HuH-7 (cell line): ENCODE measurements around the gene KCNA2.

ENCODE experiments used
- DNase-seq: peaks from one replicate; pipeline ENCODE4 v3.0.0; 2011; ENCODE audit warnings: low spot score

The KCNA2 gene

DNA sequence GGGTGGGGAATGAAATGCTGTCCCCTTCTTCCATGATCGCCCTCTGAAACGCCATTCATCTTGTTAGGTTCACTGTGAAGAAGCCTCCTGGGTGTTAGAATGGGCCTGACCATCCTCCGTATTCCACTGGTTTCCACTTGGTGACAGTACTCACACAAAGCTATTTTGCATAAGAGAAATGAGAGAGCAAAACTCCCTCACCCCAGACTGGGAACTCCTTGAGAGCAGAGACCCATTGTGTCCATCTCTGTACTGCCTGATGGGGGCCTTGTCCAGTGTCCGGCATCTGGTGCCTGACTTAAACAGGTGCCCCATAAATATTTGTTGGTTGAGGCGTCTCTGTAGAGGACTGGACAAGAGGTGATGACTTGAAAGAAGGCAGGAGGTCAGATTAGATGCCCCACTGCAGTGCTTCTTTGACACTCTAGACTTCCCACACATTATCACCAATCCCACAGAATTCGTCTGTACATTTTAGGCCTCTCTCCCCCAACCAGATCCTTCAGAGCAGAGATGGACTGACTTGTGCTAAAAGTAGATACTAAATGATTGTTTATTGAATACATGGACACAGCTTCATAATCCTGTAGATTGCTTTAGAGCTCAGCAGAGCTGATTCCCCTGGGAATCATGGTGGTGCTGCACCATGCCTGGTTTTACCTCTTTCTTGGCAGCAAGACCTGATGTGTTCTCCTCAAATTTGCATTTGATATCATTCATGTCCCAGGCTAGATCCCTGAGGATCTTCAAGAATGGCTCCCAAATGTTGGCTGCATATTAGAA lies 22.4 kb upstream of the KCNA2 start:
- no peak for DNase-seq

DNA sequence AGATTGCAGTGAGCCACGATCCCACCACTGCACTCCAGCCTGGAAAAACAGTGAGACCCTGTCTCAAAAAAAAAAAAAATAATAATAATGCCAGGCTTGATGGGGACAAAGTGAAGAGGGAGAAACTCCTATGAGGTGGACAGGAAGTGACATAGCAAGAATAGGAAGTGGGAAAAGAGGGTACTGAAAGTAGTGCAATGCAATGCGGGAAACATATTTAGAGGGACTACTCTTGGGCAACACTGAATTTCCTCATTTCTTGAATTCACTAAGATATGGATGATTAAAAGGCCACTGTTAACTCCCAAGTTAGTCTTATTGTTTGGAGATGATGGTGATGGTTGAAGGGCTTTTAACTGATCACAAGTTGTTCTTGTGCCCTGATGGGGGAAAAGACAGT lies 21.6 kb upstream of the KCNA2 start:
- no peak for DNase-seq

DNA sequence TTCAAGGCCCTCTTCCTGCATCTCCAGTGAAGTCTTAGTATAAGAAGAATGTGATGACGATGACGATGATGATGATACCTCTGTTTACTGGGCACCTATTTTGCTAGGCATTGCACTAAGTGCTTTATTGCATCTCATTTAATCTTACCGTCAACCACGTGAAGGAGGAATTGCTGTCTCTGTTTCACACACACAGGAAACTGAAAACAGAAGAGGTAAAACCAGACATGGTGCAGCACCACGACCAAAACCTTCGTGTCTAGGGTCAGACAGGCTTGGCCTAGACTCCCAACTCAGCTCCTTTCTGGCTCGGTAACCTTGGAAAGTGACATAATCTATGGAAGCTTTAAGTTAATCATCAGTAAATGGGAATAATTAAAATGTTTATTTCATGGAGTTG lies 20.7 kb upstream of the KCNA2 start:
- DNase-seq: no peak

DNA sequence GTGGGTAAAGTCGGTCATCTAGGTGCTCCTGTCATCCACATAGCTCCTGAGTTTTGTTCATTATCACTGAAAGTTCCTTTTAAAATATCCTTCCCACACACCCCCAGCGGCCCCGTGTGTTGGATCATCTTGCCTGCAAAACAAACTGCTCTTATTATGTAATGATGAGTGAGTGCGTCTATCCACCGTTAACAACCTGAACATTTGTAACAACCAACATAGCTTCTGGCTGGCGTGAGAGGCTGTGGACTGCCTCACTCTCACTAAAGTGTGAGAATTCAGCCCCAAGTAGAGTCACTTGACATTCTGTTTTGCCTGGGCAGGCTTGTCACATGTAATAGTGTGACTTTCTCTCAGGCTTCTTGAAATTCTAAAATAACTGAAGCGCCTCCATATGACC lies 14.5 kb upstream of the KCNA2 start:
- no peak for DNase-seq

- no peak for DNase-seq
These were observed 14.1 kb upstream of the KCNA2 start for GRCh38 chr1:110620250-110620615.

GRCh38 chr1:110619412-110620249 lies 13.5 kb upstream of the KCNA2 start:
- DNase-seq: peak; percentile 79

- DNase-seq: no peak
These were observed 12.5 kb upstream of the KCNA2 start for GRCh38 chr1:110618668-110619067.

DNA sequence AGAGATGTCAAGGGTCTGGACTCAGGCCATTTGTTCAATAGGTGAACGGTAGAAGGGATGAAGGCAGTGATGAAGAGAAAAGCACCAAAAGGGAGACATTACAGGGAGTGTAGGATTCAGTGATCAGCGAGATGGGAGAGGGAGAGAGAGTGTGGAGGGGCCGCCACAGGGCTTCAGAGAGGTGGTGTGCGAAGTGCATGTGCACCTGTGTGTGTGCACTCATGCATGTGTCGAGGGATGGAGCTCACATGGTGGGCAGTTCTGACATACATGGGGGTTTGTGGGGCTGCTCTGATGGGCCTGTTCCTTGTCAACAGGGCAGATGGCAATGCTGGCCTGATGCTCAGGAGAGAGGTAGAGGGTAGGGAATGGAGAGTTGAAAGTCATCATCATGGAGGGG lies 11.4 kb upstream of the KCNA2 start:
- DNase-seq: no peak

DNA sequence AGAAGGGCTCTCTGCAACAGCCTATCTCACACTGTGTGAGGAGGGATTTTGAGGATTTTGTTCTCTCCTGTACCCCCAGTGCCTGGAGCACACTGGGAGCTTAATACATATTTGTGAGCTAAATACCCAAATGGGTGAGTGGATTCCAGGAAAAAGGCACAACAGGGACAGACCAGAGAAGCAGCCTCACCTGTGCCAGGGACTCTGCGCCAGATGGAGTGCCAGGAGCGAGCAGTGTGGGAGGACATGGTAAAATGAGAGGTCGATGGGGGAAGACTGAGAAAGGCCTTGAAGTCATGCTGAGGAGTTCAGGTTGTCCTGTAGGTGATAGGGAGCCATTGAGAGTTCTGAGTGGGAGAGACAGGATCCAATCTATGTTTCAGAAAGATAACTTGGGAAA lies 11.0 kb upstream of the KCNA2 start:
- DNase-seq: no peak

GRCh38 chr1:110616587-110616986 lies 10.4 kb upstream of the KCNA2 start:
- no peak for DNase-seq

DNA sequence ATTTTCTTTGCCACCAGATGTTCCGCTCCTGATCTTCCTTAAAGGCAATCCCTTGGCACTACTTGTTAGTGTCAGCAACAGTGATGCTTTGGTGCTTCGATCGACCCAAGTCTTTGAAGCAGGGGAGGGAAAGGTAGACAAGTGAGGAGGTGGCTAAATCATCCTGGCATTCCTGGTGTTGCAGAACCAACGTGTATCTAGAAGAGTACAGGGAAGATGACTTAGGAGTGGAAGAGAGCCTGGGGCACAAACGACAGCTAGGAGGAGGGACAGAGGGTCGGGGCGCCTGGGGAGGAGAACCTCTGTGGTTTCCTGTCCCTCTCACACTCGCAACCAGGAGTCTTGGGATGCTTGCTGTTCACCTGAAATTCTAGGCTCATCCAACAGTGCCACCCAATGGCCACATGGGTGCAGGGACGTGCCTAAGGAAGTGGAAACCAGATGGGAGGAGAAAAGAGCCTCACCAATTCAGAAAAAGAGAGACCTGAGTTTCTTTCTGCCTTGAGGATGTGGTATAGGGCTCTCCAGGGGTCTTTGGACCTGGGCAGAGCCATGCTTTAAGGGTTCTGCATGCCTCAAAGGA lies 9.5 kb upstream of the KCNA2 start:
- DNase-seq: peak; percentile 68

GRCh38 chr1:110612060-110612745 lies 6.0 kb upstream of the KCNA2 start:
- no peak for DNase-seq

GRCh38 chr1:110610696-110611286 lies 4.6 kb upstream of the KCNA2 start:
- no peak for DNase-seq

DNA sequence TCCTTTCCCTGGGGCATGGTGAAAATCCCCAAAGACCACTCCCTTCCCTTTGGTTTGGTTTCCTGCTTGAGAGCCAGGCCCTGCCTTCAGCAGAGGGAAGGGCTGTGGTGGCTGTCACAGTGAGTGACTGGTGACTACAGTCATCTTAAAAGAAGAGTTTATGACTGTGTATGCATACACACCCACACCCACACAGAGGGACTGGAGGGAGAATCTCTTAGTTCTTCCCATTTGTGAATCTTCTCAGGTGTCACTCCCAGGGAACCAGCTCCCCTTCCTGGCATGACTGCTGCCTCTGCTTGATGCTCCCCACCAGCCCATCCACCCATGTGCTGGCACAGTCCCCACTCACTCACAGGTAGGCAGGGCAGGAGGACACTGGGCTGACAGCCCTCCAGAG lies 3.9 kb upstream of the KCNA2 start:
- DNase-seq: no peak

DNA sequence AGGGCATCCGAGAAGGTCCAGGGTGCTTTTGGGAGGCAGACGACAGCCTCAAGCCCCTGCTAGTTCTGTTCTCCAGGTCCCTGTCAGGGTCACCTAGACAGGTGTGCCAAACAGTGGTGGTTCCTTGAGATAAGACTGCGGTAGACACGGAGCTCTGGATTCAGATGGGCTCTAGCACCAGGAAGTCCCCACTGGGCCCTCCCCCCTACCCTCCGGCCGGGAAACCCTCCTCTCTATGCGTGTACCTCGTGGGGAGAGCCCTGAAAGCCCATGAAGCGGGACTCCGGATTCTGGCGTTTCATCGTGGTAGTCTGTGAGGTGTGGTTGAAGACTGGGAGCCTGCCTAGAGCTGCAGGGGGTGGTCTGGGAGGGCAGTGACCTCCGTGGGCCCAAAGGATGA lies 2.1 kb upstream of the KCNA2 start:
- no peak for DNase-seq

DNA sequence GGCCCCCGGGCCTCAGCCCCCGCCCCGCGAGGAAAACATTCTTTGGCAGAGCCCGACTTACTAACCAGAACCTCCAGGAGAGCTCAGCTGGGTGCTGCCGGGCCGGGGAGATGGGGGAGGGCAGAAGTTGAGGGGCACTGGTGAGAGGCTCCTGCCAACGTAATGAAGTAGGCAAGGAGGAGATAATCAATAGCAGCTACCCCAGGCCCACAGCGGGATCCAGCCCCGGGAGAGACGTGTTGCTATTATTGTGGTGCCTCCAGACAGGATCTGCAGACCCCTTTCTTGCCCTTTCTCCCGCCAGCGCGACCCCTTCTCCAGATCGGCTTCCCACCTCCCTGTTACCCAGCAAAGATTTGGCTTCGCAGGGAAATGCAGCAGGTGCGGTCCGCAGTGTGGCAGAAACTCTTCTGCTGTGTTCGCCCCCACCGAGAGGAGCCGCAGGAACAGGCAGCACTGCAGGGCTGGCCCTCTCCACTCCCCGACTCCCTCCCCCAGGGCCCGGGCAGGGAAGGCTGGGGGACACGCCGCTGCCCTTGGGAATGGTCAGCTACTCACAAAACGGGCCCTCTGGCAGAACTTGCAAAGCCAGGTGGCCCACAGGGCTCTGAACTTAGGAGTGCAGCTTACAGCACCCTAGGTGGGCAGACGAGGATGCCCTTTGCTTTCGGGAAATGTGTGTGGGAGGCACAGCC lies 1.5 kb upstream of the KCNA2 start:
- no peak for DNase-seq

GRCh38 chr1:110606657-110607535 lies 738 bp upstream of the KCNA2 start:
- no peak for DNase-seq

GRCh38 chr1:110605446-110605845 lies 712 bp downstream of the KCNA2 start:
- DNase-seq: no peak

- no peak for DNase-seq
These were observed 1.5 kb downstream of the KCNA2 start for GRCh38 chr1:110604586-110605148.

DNA sequence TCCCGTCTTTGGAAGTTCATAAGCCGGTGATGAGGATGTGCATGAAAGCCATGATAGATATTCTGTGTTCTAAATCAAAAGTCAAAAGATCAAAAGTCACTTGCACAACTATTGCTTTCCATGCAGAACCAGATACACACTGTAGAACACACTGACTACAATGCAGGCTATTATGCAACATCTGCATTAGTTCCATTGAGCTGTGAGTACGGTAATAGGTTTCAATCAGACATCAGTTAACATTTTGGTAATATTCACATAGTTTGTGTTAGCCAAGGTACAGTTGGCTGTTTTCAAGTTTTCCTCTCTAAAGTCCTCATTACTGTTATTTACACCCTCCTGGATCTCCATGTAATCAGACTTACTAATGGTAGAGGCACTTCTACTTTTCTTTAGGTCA lies 3.1 kb downstream of the KCNA2 start:
- no peak for DNase-seq
